ENCODE measurements around the gene WWC1.

Gene WWC1

DNA sequence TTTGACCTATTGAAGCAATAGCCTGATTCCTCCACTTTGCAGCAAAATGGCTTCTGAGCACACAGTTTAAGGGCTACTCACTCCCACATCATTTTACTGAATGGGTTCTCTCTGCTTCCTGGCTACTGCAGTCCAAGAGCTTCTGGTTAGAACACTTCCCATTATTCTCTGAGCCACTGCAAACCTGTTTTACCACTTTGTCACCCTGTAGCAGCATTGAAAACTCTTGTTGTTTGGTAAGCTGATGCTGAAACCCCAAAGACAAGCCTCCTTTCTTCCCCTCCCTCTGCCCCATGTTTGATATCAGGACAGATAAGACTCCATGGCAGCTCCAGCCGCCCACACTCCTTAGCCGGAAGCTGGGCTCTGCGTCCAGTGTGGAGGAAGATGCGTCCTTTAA is 110.4 kb downstream of the WWC1 start:
- H3K9me3 ChIP-seq (ENCODE audit: control insufficient read depth in 1 of 2, low read length in 2 of 2), result no peaks in the 10 kb centered on the region
- H3K27ac ChIP-seq (ENCODE audit: low read depth, low read length), result no peak overlapping the region
- no peaks in the 10 kb centered on the region for H3K4me1 ChIP-seq (ENCODE audit: control insufficient read depth in 1 of 2, insufficient read depth in 2 of 2, low read length in 2 of 2)
- no peaks in the 10 kb centered on the region for H3K27me3 ChIP-seq (ENCODE audit: control insufficient read depth in 1 of 2, insufficient read depth in 2 of 2, low read length in 2 of 2)
- no peak overlapping the region for H3K4me3 ChIP-seq (ENCODE audit: low read depth in 1 of 2, low read length in 2 of 2)
- no peak overlapping the region for H3K9ac ChIP-seq (ENCODE audit: low read depth in 1 of 2, low read length in 2 of 2)
- peaks cover 5 to 29% of the 10 kb centered on the region in 2 donors for H3K36me3 ChIP-seq (ENCODE audit: control insufficient read depth in 1 of 2, insufficient read depth in 2 of 2, low read length in 2 of 2)

DNA sequence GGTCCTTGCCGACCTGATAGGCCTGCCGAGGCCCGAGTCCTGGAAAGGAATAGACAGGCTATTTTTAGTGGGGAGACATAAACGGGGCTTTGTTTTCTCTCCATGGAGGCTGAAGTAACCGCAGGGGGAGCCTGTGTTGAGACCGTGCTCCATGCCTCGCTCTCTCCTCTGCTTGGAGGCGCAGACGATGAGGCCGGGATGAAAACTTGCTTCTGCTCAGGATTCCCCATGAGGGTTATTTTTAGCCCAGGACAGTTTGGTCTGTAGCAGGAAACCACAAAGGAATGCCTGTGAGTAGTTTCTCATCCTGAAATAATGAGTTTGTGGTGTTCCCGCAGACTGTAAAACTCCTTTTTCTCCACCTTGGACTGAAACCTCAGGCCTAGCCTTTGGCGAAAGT is 112.9 kb downstream of the WWC1 start:
- no peak overlapping the region for H3K27ac ChIP-seq (ENCODE audit: low read depth, low read length)
- H3K9ac ChIP-seq (ENCODE audit: low read depth in 1 of 2, low read length in 2 of 2), result no peak overlapping the region
- no peaks in the 10 kb centered on the region for H3K9me3 ChIP-seq (ENCODE audit: control insufficient read depth in 1 of 2, low read length in 2 of 2)
- H3K4me3 ChIP-seq (ENCODE audit: low read depth in 1 of 2, low read length in 2 of 2), result no peak overlapping the region
- peaks cover 6 to 24% of the 10 kb centered on the region in 2 donors for H3K36me3 ChIP-seq (ENCODE audit: control insufficient read depth in 1 of 2, insufficient read depth in 2 of 2, low read length in 2 of 2)
- H3K4me1 ChIP-seq (ENCODE audit: control insufficient read depth in 1 of 2, insufficient read depth in 2 of 2, low read length in 2 of 2), result no peaks in the 10 kb centered on the region
- no peaks in the 10 kb centered on the region for H3K27me3 ChIP-seq (ENCODE audit: control insufficient read depth in 1 of 2, insufficient read depth in 2 of 2, low read length in 2 of 2)

DNA sequence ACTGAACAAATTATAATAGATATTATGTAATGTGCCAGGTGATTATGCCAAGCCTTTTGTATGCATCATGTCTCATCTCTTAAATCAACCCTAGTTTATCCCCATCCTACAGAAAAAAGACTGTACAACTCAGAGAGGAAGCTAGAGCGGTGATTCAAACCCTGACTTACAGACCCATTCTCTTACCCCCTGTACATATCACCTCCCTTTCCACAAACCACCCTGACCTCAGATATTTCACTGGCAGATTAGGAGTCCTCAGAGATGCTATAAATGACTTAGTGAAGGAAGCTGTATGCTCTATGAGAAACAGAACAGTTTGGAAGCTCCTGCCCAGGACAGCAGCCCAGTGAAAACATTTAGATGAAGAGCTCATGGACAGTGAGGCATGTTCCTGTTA is 115.8 kb downstream of the WWC1 start:
- no peak overlapping the region for H3K9ac ChIP-seq (ENCODE audit: low read depth in 1 of 2, low read length in 2 of 2)
- H3K36me3 ChIP-seq (ENCODE audit: control insufficient read depth in 1 of 2, insufficient read depth in 2 of 2, low read length in 2 of 2), result peaks cover 6 to 24% of the 10 kb centered on the region in 2 donors
- no peaks in the 10 kb centered on the region for H3K9me3 ChIP-seq (ENCODE audit: control insufficient read depth in 1 of 2, low read length in 2 of 2)
- no peaks in the 10 kb centered on the region for H3K4me1 ChIP-seq (ENCODE audit: control insufficient read depth in 1 of 2, insufficient read depth in 2 of 2, low read length in 2 of 2)
- H3K27ac ChIP-seq (ENCODE audit: low read depth, low read length), result no peak overlapping the region
- no peak overlapping the region for H3K4me3 ChIP-seq (ENCODE audit: low read depth in 1 of 2, low read length in 2 of 2)
- no peaks in the 10 kb centered on the region for H3K27me3 ChIP-seq (ENCODE audit: control insufficient read depth in 1 of 2, insufficient read depth in 2 of 2, low read length in 2 of 2)

DNA sequence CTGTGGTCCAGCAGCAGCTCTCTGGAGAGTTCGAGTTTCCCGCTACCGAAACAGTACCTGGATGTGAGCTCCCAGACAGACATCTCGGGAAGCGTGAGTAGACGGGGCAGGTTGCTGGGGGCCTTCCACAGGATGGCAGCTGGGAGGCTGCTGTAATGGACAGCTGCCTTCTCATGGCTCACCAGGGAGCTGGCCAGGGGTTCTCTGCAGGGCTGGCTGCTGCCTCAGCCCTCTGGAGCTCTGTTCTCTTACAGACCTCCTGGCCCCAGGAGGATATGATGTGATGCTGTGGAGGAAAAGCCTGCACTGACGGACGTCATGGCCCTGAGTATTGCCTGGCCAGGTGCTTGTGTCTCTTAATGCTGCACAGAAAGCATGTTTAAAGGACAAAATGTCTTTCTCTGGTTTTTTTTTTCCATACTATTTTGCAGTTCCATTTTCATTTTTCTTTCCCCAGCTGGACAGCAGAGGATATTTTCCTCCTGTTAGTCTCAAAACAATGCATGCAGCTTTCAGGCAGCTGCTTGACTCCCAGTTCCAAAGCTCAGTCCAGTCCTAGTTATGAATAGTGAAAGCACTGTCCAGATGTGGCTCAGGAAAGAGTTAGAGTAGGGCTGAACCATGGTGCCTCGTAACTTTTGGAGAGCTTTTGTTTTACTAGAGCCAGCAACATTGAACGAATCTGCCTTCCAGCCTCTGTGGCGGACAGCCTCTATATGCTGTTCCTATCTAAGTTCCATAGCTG is 117.3 kb downstream of the WWC1 start:
- no peaks in the 10 kb centered on the region for H3K27me3 ChIP-seq (ENCODE audit: control insufficient read depth in 1 of 2, insufficient read depth in 2 of 2, low read length in 2 of 2)
- H3K36me3 ChIP-seq (ENCODE audit: control insufficient read depth in 1 of 2, insufficient read depth in 2 of 2, low read length in 2 of 2), result peaks cover 11 to 34% of the 10 kb centered on the region in 2 donors
- H3K4me1 ChIP-seq (ENCODE audit: control insufficient read depth in 1 of 2, insufficient read depth in 2 of 2, low read length in 2 of 2), result no peaks in the 10 kb centered on the region
- H3K9ac ChIP-seq (ENCODE audit: low read depth in 1 of 2, low read length in 2 of 2), result no peak overlapping the region
- H3K9me3 ChIP-seq (ENCODE audit: control insufficient read depth in 1 of 2, low read length in 2 of 2), result no peaks in the 10 kb centered on the region
- no peak overlapping the region for H3K4me3 ChIP-seq (ENCODE audit: low read depth in 1 of 2, low read length in 2 of 2)
- H3K27ac ChIP-seq (ENCODE audit: low read depth, low read length), result no peak overlapping the region

DNA sequence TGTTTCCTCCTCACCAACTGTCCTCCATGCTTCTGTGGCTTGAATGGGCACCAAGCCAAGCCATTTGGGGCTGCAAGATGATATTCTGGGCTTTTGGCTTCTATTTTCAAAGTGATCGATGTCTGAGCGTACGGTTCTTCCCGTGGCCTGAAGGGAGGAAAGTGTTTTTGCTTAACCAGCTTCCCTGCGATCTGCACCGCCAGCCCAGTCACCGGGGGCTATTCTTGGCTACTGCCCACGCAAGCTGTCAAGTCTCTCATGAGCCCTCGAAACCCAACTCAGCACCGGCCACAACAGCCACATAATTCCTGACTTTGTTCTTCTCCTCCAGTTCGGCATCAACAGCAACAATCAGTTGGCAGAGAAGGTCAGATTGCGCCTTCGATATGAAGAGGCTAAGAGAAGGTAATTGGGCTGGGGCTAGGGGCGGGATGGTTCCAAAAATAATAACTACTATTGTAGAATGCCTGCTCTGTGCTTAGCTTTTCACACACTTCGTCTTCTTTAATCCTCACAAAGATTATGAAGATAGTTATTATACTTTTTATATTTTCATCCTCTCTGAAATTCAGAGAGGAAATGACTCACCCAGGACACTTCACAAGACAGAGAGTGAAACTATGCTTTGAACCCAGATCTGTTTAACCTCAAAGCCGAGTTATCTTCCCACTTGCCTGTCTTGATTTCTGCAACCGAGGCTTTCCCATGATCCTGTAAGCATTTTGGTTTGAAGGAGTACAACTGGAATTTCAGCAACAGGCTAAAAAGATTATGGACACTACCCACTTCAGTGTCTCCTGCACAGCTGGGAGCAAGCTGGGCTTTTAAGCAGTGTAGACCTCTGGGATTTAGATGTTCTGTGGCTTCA is 118.4 kb downstream of the WWC1 start:
- Histone ChIP-seq H3K4me1 (ENCODE audit: control insufficient read depth in 1 of 2, insufficient read depth in 2 of 2, low read length in 2 of 2) (no peaks in the 10 kb centered on the region), H3K9ac (ENCODE audit: low read depth in 1 of 2, low read length in 2 of 2) (no peak overlapping the region), H3K9me3 (ENCODE audit: control insufficient read depth in 1 of 2, low read length in 2 of 2) (no peaks in the 10 kb centered on the region), H3K4me3 (ENCODE audit: low read depth in 1 of 2, low read length in 2 of 2) (no peak overlapping the region), H3K27ac (ENCODE audit: low read depth, low read length) (no peak overlapping the region), H3K27me3 (ENCODE audit: control insufficient read depth in 1 of 2, insufficient read depth in 2 of 2, low read length in 2 of 2) (no peaks in the 10 kb centered on the region), H3K36me3 (ENCODE audit: control insufficient read depth in 1 of 2, insufficient read depth in 2 of 2, low read length in 2 of 2) (peaks cover 11 to 42% of the 10 kb centered on the region in 2 donors)

DNA sequence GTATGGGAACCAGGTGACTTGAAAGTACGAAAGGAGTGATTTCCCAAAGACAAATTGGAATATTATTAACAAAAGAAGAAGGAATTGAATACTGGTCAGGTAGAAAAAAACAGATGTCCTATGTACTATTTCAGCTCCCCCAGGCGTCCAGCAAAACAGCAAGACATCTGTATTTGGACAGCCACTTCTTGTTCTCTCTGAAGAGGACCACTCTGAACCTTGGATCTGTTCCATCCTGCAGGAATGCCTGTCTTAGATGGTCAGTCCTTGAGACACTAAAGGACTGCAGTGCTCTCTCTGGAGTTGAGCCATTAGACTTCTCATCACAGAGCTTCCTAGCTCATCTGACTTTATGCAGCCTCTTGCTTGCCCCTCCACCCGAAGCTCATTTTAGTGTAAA is 120.4 kb downstream of the WWC1 start:
- peaks cover 11 to 40% of the 10 kb centered on the region in 2 donors for H3K36me3 ChIP-seq (ENCODE audit: control insufficient read depth in 1 of 2, insufficient read depth in 2 of 2, low read length in 2 of 2)
- no peaks in the 10 kb centered on the region for H3K4me1 ChIP-seq (ENCODE audit: control insufficient read depth in 1 of 2, insufficient read depth in 2 of 2, low read length in 2 of 2)
- H3K9ac ChIP-seq (ENCODE audit: low read depth in 1 of 2, low read length in 2 of 2), result no peak overlapping the region
- no peak overlapping the region for H3K4me3 ChIP-seq (ENCODE audit: low read depth in 1 of 2, low read length in 2 of 2)
- no peaks in the 10 kb centered on the region for H3K9me3 ChIP-seq (ENCODE audit: control insufficient read depth in 1 of 2, low read length in 2 of 2)
- H3K27me3 ChIP-seq (ENCODE audit: control insufficient read depth in 1 of 2, insufficient read depth in 2 of 2, low read length in 2 of 2), result no peaks in the 10 kb centered on the region
- H3K27ac ChIP-seq (ENCODE audit: low read depth, low read length), result no peak overlapping the region

DNA sequence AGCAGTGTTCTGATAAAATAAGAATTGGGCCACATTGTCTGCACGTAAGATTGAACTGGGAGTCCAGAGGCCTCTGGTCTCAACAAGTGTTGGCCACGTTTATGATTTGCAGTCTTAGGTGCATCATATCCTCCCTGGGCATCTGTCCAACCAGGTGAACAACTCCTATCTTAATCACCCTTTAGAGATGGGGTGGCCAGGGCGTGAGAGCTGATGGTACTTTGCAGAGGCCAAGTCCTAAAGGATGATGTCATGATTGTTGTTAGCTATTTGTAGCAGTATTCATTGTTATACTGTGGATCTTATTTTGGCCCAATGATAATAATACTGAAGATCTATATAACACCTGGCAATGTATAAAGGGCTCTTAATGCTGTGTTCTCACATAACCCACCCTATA is 121.6 kb downstream of the WWC1 start:
- Histone ChIP-seq H3K9me3 (ENCODE audit: control insufficient read depth in 1 of 2, low read length in 2 of 2) (no peaks in the 10 kb centered on the region), H3K4me1 (ENCODE audit: control insufficient read depth in 1 of 2, insufficient read depth in 2 of 2, low read length in 2 of 2) (no peaks in the 10 kb centered on the region), H3K4me3 (ENCODE audit: low read depth in 1 of 2, low read length in 2 of 2) (no peak overlapping the region), H3K9ac (ENCODE audit: low read depth in 1 of 2, low read length in 2 of 2) (no peak overlapping the region), H3K27me3 (ENCODE audit: control insufficient read depth in 1 of 2, insufficient read depth in 2 of 2, low read length in 2 of 2) (no peaks in the 10 kb centered on the region), H3K27ac (ENCODE audit: low read depth, low read length) (no peak overlapping the region), H3K36me3 (ENCODE audit: control insufficient read depth in 1 of 2, insufficient read depth in 2 of 2, low read length in 2 of 2) (peaks cover 11 to 40% of the 10 kb centered on the region in 2 donors)

DNA sequence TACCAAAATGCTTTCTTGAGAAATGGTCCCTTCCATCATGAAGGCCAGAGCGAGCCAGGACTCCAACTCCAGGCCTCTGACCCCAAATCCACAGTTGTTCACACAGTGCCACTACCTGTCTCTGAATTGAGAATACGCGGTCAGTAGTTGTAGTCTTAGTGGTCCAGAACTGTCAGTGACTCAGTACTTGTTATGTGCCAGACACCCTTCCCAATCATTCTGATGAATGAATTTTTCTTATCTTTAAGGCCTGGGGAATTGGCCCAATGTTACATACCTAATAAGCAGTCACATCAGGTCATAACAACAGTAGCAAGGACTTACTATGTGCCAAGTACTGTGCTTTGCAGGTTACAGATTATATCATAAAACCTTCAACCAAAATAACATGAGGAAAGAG is 122.2 kb downstream of the WWC1 start:
- Histone ChIP-seq H3K27me3 (ENCODE audit: control insufficient read depth in 1 of 2, insufficient read depth in 2 of 2, low read length in 2 of 2) (no peaks in the 10 kb centered on the region), H3K36me3 (ENCODE audit: control insufficient read depth in 1 of 2, insufficient read depth in 2 of 2, low read length in 2 of 2) (peaks cover 6 to 40% of the 10 kb centered on the region in 2 donors), H3K27ac (ENCODE audit: low read depth, low read length) (no peak overlapping the region), H3K9me3 (ENCODE audit: control insufficient read depth in 1 of 2, low read length in 2 of 2) (no peaks in the 10 kb centered on the region), H3K4me1 (ENCODE audit: control insufficient read depth in 1 of 2, insufficient read depth in 2 of 2, low read length in 2 of 2) (no peaks in the 10 kb centered on the region), H3K4me3 (ENCODE audit: low read depth in 1 of 2, low read length in 2 of 2) (no peak overlapping the region), H3K9ac (ENCODE audit: low read depth in 1 of 2, low read length in 2 of 2) (no peak overlapping the region)

DNA sequence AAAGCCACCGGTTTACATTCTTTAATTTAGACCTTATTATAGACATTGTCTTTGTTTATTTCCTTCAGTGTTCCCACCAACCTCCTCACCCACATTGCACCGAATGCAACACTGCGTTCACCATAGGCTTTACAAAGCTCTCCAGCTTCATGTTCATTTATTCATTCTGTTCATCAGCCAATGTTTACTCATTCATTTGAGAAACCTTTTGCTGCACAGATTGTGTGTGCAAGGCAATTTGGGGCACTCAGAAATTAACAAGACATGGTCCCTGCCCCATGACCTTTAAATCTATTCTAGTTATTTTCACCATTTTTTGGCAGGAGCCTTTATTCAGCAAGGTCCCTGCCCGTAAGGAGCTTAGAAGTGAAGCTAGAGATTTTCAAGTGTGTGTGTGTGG is 124.0 kb downstream of the WWC1 start:
- Histone ChIP-seq H3K27ac (ENCODE audit: low read depth, low read length) (no peak overlapping the region), H3K9ac (ENCODE audit: low read depth in 1 of 2, low read length in 2 of 2) (no peak overlapping the region), H3K36me3 (ENCODE audit: control insufficient read depth in 1 of 2, insufficient read depth in 2 of 2, low read length in 2 of 2) (peaks cover 6 to 45% of the 10 kb centered on the region in 2 donors)

DNA sequence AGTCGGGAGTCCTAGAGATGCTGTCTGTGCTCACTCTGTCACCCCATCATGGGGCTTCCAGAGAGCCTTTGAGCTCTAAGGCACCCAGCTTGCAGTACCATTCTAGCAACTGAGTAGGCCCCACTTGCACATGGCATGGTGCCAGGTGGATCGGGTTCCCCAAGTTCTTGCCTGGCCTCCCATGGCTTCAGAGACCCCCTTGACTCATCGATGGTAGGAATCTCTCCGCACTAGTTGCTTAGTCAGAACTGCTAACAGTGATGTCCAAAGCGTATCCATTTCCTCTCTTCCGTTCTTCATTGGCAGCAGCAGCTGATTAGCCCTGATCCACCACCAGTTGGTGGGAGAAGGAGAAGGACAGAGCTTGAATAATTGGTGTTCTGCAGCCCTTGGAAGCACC is 124.5 kb downstream of the WWC1 start:
- Histone ChIP-seq H3K4me3 (ENCODE audit: low read depth in 1 of 2, low read length in 2 of 2) (no peak overlapping the region), H3K9me3 (ENCODE audit: control insufficient read depth in 1 of 2, low read length in 2 of 2) (no peaks in the 10 kb centered on the region), H3K27me3 (ENCODE audit: control insufficient read depth in 1 of 2, insufficient read depth in 2 of 2, low read length in 2 of 2) (no peaks in the 10 kb centered on the region), H3K27ac (ENCODE audit: low read depth, low read length) (no peak overlapping the region), H3K9ac (ENCODE audit: low read depth in 1 of 2, low read length in 2 of 2) (no peak overlapping the region), H3K4me1 (ENCODE audit: control insufficient read depth in 1 of 2, insufficient read depth in 2 of 2, low read length in 2 of 2) (no peaks in the 10 kb centered on the region), H3K36me3 (ENCODE audit: control insufficient read depth in 1 of 2, insufficient read depth in 2 of 2, low read length in 2 of 2) (peaks cover 6 to 45% of the 10 kb centered on the region in 2 donors)

More for the DNA sequence above, 124.0 kb downstream of the WWC1 start:
- H3K27me3 ChIP-seq (ENCODE audit: control insufficient read depth in 1 of 2, insufficient read depth in 2 of 2, low read length in 2 of 2), result no peaks in the 10 kb centered on the region
- H3K9me3 ChIP-seq (ENCODE audit: control insufficient read depth in 1 of 2, low read length in 2 of 2), result no peaks in the 10 kb centered on the region
- H3K4me3 ChIP-seq (ENCODE audit: low read depth in 1 of 2, low read length in 2 of 2), result no peak overlapping the region
- no peaks in the 10 kb centered on the region for H3K4me1 ChIP-seq (ENCODE audit: control insufficient read depth in 1 of 2, insufficient read depth in 2 of 2, low read length in 2 of 2)

Measured in duodenal mucosa (tissue), 2 donors.